Measurements from ENCODE around the gene PCDHB11.
A peak's percentile ranks its signal among the peaks of the same experiment; 100 is the strongest.
"Not testable (repeated sequence)": the region's sequence is repeated elsewhere in the genome, so short reads cannot be mapped to it uniquely, and the experiment has no call there.

Gene PCDHB11

GRCh38 chr5:141179876-141180275 lies 19.6 kb upstream of the PCDHB11 start:
- H3K27ac ChIP-seq (ENCODE audit: low read depth, low read length, poor library complexity, severe bottlenecking); H3K4me2 ChIP-seq (ENCODE audit: low read length); H3K9me2 ChIP-seq (ENCODE audit: low read depth, low read length); H3K9me3 ChIP-seq (ENCODE audit: low read length); H3F3A ChIP-seq (ENCODE audit: insufficient read depth, low read length); H3K9ac ChIP-seq (ENCODE audit: low read length); H4K20me1 ChIP-seq (ENCODE audit: insufficient read depth, low read length); H3K4me1 ChIP-seq (ENCODE audit: insufficient read depth, low read length, severe bottlenecking); H3K79me2 ChIP-seq (ENCODE audit: insufficient read depth, low read length); H3K4me3 ChIP-seq (ENCODE audit: low read depth, low read length, poor library complexity, severe bottlenecking); H2AFZ ChIP-seq (ENCODE audit: low read length); H3K36me3 ChIP-seq (ENCODE audit: insufficient read depth, low read length); H3K27me3 ChIP-seq (ENCODE audit: insufficient read depth, low read length): not testable (repeated sequence)

- Histone ChIP-seq H4K20me1 (ENCODE audit: insufficient read depth, low read length) (no peaks in the 10 kb centered on the region), H3K4me1 (ENCODE audit: insufficient read depth, low read length, severe bottlenecking) (no peaks in the 10 kb centered on the region), H3K27me3 (ENCODE audit: insufficient read depth, low read length) (no peaks in the 10 kb centered on the region), H3K4me3 (ENCODE audit: low read depth, low read length, poor library complexity, severe bottlenecking) (no peak overlapping the region), H3K4me2 (ENCODE audit: low read length) (no peak overlapping the region), H3K9me3 (ENCODE audit: low read length) (no peaks in the 10 kb centered on the region), H3K27ac (ENCODE audit: low read depth, low read length, poor library complexity, severe bottlenecking) (no peak overlapping the region), H2AFZ (ENCODE audit: low read length) (no peak overlapping the region), H3K79me2 (ENCODE audit: insufficient read depth, low read length) (no peaks in the 10 kb centered on the region), H3K9ac (ENCODE audit: low read length) (no peak overlapping the region), H3K9me2 (ENCODE audit: low read depth, low read length) (no peaks in the 10 kb centered on the region), H3K36me3 (ENCODE audit: insufficient read depth, low read length) (no peaks in the 10 kb centered on the region), H3F3A (ENCODE audit: insufficient read depth, low read length) (no peaks in the 10 kb centered on the region)
- TF ChIP-seq EZH2 (IDR thresholded peaks at IDR 0.05; ENCODE audit: borderline replicate concordance, low read length): no peak
- no peak for TF ChIP-seq CTCF (IDR thresholded peaks at IDR 0.05; ENCODE audit: low read length)
Measured at GRCh38 chr5:141180313-141180712, 19.1 kb upstream of the PCDHB11 start.

- H3F3A ChIP-seq (ENCODE audit: insufficient read depth, low read length): no peaks in the 10 kb centered on the region
- H3K4me3 ChIP-seq (ENCODE audit: low read depth, low read length, poor library complexity, severe bottlenecking): no peak within 1 kb of the TSS
- H3K36me3 ChIP-seq (ENCODE audit: insufficient read depth, low read length): no peaks in the 10 kb centered on the region
- no peaks in the 10 kb centered on the region for H3K9me2 ChIP-seq (ENCODE audit: low read depth, low read length)
- no peak within 1 kb of the TSS for H3K4me2 ChIP-seq (ENCODE audit: low read length)
- no peaks in the 10 kb centered on the region for H3K79me2 ChIP-seq (ENCODE audit: insufficient read depth, low read length)
- no peaks in the 10 kb centered on the region for H3K4me1 ChIP-seq (ENCODE audit: insufficient read depth, low read length, severe bottlenecking)
- H3K9ac ChIP-seq (ENCODE audit: low read length): no peak within 1 kb of the TSS
- H3K27ac ChIP-seq (ENCODE audit: low read depth, low read length, poor library complexity, severe bottlenecking): no peak within 1 kb of the TSS
- no peaks in the 10 kb centered on the region for H3K27me3 ChIP-seq (ENCODE audit: insufficient read depth, low read length)
- no peaks in the 10 kb centered on the region for H3K9me3 ChIP-seq (ENCODE audit: low read length)
- H4K20me1 ChIP-seq (ENCODE audit: insufficient read depth, low read length): no peaks in the 10 kb centered on the region
- H2AFZ ChIP-seq (ENCODE audit: low read length): no peak within 1 kb of the TSS
- TF ChIP-seq EZH2 (IDR thresholded peaks at IDR 0.05; ENCODE audit: borderline replicate concordance, low read length): no peak
- TF ChIP-seq CTCF (IDR thresholded peaks at IDR 0.05; ENCODE audit: low read length): peak; percentile 52
Measured at GRCh38 chr5:141182248-141182647, 17.2 kb upstream of the PCDHB11 start, which contains the start of gene PCDHB16. PCDHB16 (plus strand) TSS chr5:141182387; CDS start chr5:141182560, 173 bp downstream.

GRCh38 chr5:141184117-141184855 lies 15.1 kb upstream of the PCDHB11 start:
- not testable (repeated sequence) for H3K4me1 ChIP-seq (ENCODE audit: insufficient read depth, low read length, severe bottlenecking); H3K4me2 ChIP-seq (ENCODE audit: low read length); H3F3A ChIP-seq (ENCODE audit: insufficient read depth, low read length); H4K20me1 ChIP-seq (ENCODE audit: insufficient read depth, low read length); H3K27me3 ChIP-seq (ENCODE audit: insufficient read depth, low read length); H3K9ac ChIP-seq (ENCODE audit: low read length); H3K79me2 ChIP-seq (ENCODE audit: insufficient read depth, low read length); H3K36me3 ChIP-seq (ENCODE audit: insufficient read depth, low read length); H3K4me3 ChIP-seq (ENCODE audit: low read depth, low read length, poor library complexity, severe bottlenecking); H2AFZ ChIP-seq (ENCODE audit: low read length); H3K9me2 ChIP-seq (ENCODE audit: low read depth, low read length); H3K27ac ChIP-seq (ENCODE audit: low read depth, low read length, poor library complexity, severe bottlenecking); H3K9me3 ChIP-seq (ENCODE audit: low read length)
